RWPE1 (cell line): ENCODE data around the gene RTF1.

Experiments used
- CTCF ChIA-PET: fragments of 350-600 bp; sonication (Branson Sonifier 250); formaldehyde crosslinking; extraction: SDS; loops from one replicate; lab custom pipeline; 2021; lab: Yijun Ruan, JAX
- POLR2A ChIA-PET: fragments of 400-600 bp; formaldehyde crosslinking; extraction: SDS; loops from one replicate; lab custom pipeline; 2020; ENCODE audit warnings: antibody characterized with exemption; ENCODE audit not compliant: low non-redundant PET; lab: Yijun Ruan, JAX
- DNase-seq: peaks from one replicate; pipeline ENCODE4 v3.0.0; 2012; ENCODE audit warnings: low spot score
- H3K27ac ChIP-seq: fragments of 450-650 bp; 2 replicates; pipeline ENCODE4 v1.5.1; 2017
- CTCF ChIP-seq: fragments of 450-650 bp; conservative IDR thresholded peaks from 2 replicates; pipeline ENCODE4 v1.5.1; 2017; ENCODE audit warnings: low read depth, mild to moderate bottlenecking

Gene RTF1

GRCh38 chr15:41511899-41512369, 95.0 kb downstream of the RTF1 start:
- no peak for DNase-seq
- ChIA-PET POLR2A (no interaction called here), CTCF (interaction anchor here (0.6 kb wide), 1 partner anchor 9 kb away, joined by 3 read pairs; no protein-coding TSS in a partner anchor)
- no peak for TF ChIP-seq CTCF
- H3K27ac ChIP-seq: no peak overlapping the region

- no peak for TF ChIP-seq CTCF
- no peak overlapping the region for H3K27ac ChIP-seq
- DNase-seq: no peak
- CTCF ChIA-PET: no interaction called here
- POLR2A ChIA-PET: no interaction called here
These were observed 95.6 kb downstream of the RTF1 start for GRCh38 chr15:41512512-41512939.

DNA sequence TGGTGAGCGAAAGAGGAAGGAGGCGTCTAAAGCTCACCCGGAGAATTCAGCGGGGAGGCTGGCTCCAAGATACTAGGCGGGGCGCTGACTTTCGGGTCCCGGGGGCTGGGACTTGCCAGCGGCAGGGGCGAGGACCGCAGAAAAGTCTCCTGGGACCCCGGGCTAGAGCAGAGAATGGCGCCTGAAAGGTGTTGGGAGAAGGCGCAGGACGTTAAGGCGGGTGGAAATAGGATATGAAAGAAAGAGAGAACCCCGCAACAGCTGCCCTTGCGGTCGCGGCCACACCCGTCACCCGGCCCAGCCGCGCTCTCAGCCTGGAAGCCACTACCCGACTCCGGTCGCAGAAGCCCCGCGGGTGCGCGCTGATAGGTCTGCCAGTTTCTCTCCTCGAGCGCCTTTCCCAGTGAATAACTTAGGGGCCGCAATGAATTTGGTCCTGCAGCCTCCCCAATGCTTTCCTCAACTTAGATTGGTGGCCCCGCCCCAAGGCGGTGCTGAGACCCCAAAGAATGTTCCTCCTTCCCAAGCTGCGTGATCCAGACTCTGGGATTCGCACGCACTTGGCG, 96.1 kb downstream of the RTF1 start:
- no peak for DNase-seq
- no peak overlapping the region for H3K27ac ChIP-seq
- POLR2A ChIA-PET: interaction anchor here (1.6 kb wide), 1 partner anchor 31 kb away, joined by 7 read pairs; the partner anchor contains the start of gene RPAP1
- no peak for TF ChIP-seq CTCF
- CTCF ChIA-PET: interaction anchor here (0.6 kb wide), 1 partner anchor 609 kb away, joined by 3 read pairs; no protein-coding TSS in a partner anchor

GRCh38 chr15:41513506-41514227, 96.8 kb downstream of the RTF1 start, which contains the start of gene LTK:
Gene LTK (minus strand): TSS chr15:41513827. CDS start chr15:41513709, 118 bp downstream.
- DNase-seq: no peak
- ChIA-PET POLR2A (interaction anchor here (1.6 kb wide), 1 partner anchor 30 kb away, joined by 7 read pairs; the partner anchor contains the start of gene RPAP1), CTCF (interaction anchor here (0.6 kb wide), 1 partner anchor 609 kb away, joined by 3 read pairs; no protein-coding TSS in a partner anchor)

DNA sequence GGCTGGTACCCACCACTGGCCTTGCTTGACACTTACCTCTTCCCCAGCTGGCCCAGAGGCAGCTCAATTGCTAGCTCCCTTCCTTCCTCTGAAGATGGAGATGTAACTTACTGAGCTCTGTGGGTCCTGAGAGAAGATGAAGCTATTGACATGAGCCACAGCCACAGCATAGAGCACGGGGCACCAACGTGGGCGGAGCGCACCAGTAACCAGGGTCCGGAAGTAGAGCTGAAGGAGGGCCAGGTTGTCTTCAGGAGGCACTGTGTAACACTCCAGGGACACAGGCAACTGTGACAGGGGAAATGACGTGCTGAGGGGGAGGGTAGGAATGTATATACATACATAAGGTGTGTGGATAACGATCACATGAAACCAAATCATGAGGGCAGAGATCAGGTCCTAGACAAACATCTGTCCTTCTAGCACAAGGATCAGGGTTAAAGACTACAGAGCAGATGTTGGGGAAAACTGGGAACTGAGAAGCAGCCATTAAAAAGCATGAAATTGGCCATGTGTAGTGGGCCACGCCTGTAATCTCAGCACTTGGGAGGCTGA, 101.1 kb downstream of the RTF1 start:
- ChIA-PET CTCF (interaction anchor here (1.1 to 1.4 kb wide), 2 partner anchors 45 to 52 kb away, joined by 4 read pairs; no protein-coding TSS in a partner anchor), POLR2A (no interaction called here)
- TF ChIP-seq CTCF: no peak
- H3K27ac ChIP-seq: no peak overlapping the region
- DNase-seq: no peak

More at GRCh38 chr15:41513506-41514227, 96.8 kb downstream of the RTF1 start, which contains the start of gene LTK:
- no peak for TF ChIP-seq CTCF
- no peak within 1 kb of the TSS for H3K27ac ChIP-seq

DNA sequence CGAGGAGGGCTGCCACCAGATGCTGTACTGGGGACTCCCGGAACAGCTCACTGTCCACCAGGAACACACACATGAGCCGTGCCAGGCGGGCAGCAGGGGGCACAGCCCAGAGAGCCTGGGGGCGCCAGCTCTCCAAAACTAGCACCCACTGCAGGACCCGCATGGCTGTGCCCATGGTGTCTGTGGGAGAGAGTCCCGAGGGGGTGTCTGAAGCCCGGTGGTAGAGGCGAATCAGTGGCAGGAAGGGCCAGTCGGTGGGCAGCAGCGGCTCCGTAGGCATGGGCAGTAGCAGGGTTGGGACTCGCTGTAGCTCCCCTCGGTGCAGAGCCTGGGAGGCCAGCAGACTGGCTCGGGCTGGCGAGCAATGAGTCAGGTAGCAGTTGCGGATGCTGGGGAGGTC, 103.7 kb downstream of the RTF1 start:
- CTCF ChIA-PET: interaction anchor here (0.6 to 1.6 kb wide), 3 partner anchors 9 to 593 kb away, joined by 3 to 7 read pairs (median 3); no protein-coding TSS in a partner anchor
- peak overlapping the region; percentile 1; the same call in 1 of the 2 replicates for H3K27ac ChIP-seq
- DNase-seq: no peak
- POLR2A ChIA-PET: no interaction called here
- TF ChIP-seq CTCF: no peak
